Neuronal stem cell (in vitro differentiated cells): Measurements from ENCODE around the gene VRTN.

Experiments
- DNase-seq: peaks from one replicate; pipeline ENCODE4 v3.0.0-alpha.2; 2013; ENCODE audit warnings: low spot score
- H2AFZ ChIP-seq: one replicate; pipeline ENCODE4 v1.6.1; 2013; ENCODE audit warnings: mild to moderate bottlenecking, low read length, inconsistent platforms
- H2AK5ac ChIP-seq: 2 replicates; pipeline ENCODE4 v1.6.1; 2013; ENCODE audit warnings: low read depth, mild to moderate bottlenecking, inconsistent platforms, low read length, moderate library complexity, mixed read lengths
- H2BK120ac ChIP-seq: 2 replicates; pipeline ENCODE4 v1.6.1; 2013; ENCODE audit warnings: low read depth, mild to moderate bottlenecking, inconsistent platforms, low read length, moderate library complexity, mixed read lengths
- H2BK12ac ChIP-seq: one replicate; pipeline ENCODE4 v1.6.1; 2013; ENCODE audit warnings: low read length, inconsistent platforms
- H2BK15ac ChIP-seq: 2 replicates; pipeline ENCODE4 v1.6.1; 2013; ENCODE audit warnings: mild to moderate bottlenecking, low read length, inconsistent platforms, mixed read lengths
- H2BK5ac ChIP-seq: one replicate; pipeline ENCODE4 v1.6.1; 2013; ENCODE audit warnings: inconsistent platforms, mild to moderate bottlenecking, low read length, moderate library complexity
- H3K14ac ChIP-seq: one replicate; pipeline ENCODE4 v1.6.1; 2013; ENCODE audit warnings: low read length, inconsistent platforms
- H3K18ac ChIP-seq: 2 replicates; pipeline ENCODE4 v1.6.1; 2013; ENCODE audit warnings: low read length, inconsistent platforms
- H3K23ac ChIP-seq: 2 replicates; pipeline ENCODE4 v1.6.1; 2013; ENCODE audit warnings: low read depth, mild to moderate bottlenecking, mixed read lengths, low read length, inconsistent platforms; ENCODE audit not compliant: poor library complexity
- H3K27ac ChIP-seq: replicated peaks from 3 replicates; pipeline ENCODE4 v1.5.1; 2013; ENCODE audit warnings: low read length, inconsistent platforms
- H3K27me3 ChIP-seq, 3 experiments: 2 replicates each; pipeline ENCODE4 v1.6.1; 2013; ENCODE audit warnings: low read length in 3 of 3, mild to moderate bottlenecking in 2 of 3, inconsistent platforms in 1 of 3, low read depth in 1 of 3, mixed read lengths in 1 of 3, moderate library complexity in 1 of 3; ENCODE audit not compliant: control insufficient read depth in 3 of 3, insufficient read depth in 3 of 3
- H3K36me3 ChIP-seq, 2 donors: replicated peaks in 1 of 2; 2 replicates each; pipeline ENCODE4 v1.6.1; 2013; ENCODE audit warnings: low read length in 2 of 2; ENCODE audit not compliant: control insufficient read depth in 2 of 2, insufficient read depth in 2 of 2
- H3K4ac ChIP-seq: 2 replicates; pipeline ENCODE4 v1.6.1; 2013; ENCODE audit warnings: inconsistent platforms, mild to moderate bottlenecking, low read length, moderate library complexity
- H3K4me1 ChIP-seq, 2 donors: 1 replicate in 1 of 2; 2 replicates in 1 of 2; pipeline ENCODE4 v1.6.1; 2013; ENCODE audit warnings: low read length in 2 of 2, low read depth in 1 of 2; ENCODE audit not compliant: control insufficient read depth in 2 of 2, insufficient read depth in 1 of 2
- H3K4me2 ChIP-seq: one replicate; pipeline ENCODE4 v1.6.1; 2013; ENCODE audit warnings: mild to moderate bottlenecking, low read length, inconsistent platforms; ENCODE audit not compliant: insufficient read depth, poor library complexity, severe bottlenecking
- H3K4me3 ChIP-seq, 2 donors: 2 replicates each; pipeline ENCODE4 v1.5.1; 2013; ENCODE audit warnings: low read length in 2 of 2, mild to moderate bottlenecking in 2 of 2, inconsistent platforms in 1 of 2, moderate library complexity in 1 of 2
- H3K79me1 ChIP-seq: one replicate; pipeline ENCODE4 v1.6.1; 2013; ENCODE audit warnings: low read depth, mild to moderate bottlenecking, inconsistent platforms, low read length, moderate library complexity
- H3K9ac ChIP-seq: one replicate; pipeline ENCODE4 v1.6.1; 2013; ENCODE audit warnings: mild to moderate bottlenecking, low read depth, low read length, inconsistent platforms; ENCODE audit not compliant: poor library complexity
- H3K9me3 ChIP-seq, 2 donors: replicated peaks in 1 of 2; 2 replicates each; pipeline versions ENCODE3 to v1.6.1; 2013; ENCODE audit warnings: low read length in 2 of 2, mild to moderate bottlenecking in 2 of 2, inconsistent platforms in 1 of 2, low read depth in 1 of 2, mixed read lengths in 1 of 2, moderate library complexity in 1 of 2; ENCODE audit not compliant: control insufficient read depth in 2 of 2, insufficient read depth in 1 of 2
- H4K8ac ChIP-seq: one replicate; pipeline ENCODE4 v1.6.1; 2013; ENCODE audit warnings: low read depth, mild to moderate bottlenecking, inconsistent platforms, low read length, moderate library complexity
- H4K91ac ChIP-seq: one replicate; pipeline ENCODE4 v1.6.1; 2013; ENCODE audit warnings: low read length, low read depth, mild to moderate bottlenecking, inconsistent platforms; ENCODE audit not compliant: poor library complexity
- WGBS, 2 donors: extraction: QIAGEN DNeasy Blood & Tissue Kit; methylation state at CpG; one replicate each; pipeline ENCODE4 v1.1.7; 2013; ENCODE audit warnings: missing lambda C conversion rate in 2 of 2, mixed read lengths in 1 of 2; ENCODE audit not compliant: insufficient read length in 2 of 2, insufficient replicate concordance in 1 of 2; ENCODE audit errors: extremely low coverage in 2 of 2; 5-methylcytosine and 5-hydroxymethylcytosine counted together

The VRTN gene

DNA sequence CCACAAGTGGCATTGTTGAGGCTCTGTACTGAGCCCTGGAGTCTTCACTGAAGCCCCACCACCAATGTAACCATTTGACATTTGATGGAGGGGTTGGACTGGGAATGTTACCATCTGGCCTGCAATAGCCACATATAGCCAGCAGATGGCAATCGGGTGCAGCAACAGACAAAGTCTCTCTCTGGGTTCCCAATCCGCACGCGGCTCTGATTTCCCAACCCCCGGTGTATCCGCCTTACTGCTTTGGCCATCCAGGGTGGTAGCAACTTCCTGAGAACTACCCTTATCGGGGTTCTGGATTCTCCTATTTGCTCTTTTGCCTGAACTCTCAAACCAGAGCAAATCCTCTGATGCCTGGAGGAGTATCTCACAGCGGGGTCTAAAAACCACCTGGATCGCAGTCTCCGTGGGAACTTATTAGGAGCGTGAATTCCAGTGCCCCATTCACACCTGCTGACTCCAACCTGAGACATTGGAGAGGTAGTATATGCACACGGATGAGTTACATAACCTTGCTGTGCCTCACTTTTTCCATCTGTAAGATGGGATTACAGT lies 14.2 kb downstream of the VRTN start:
- Histone ChIP-seq H3K4me1 (peaks cover 0 to 22% of the 10 kb centered on the region in 2 donors), H4K8ac (no peak overlapping the region), H2AFZ (peak overlapping the region; percentile 42), H3K4me3 (no peak overlapping the region), H3K27ac (peak overlapping the region; percentile 63), H3K18ac (no peak overlapping the region), H3K4me2 (no peak overlapping the region), H3K9ac (no peak overlapping the region), H3K14ac (no peak overlapping the region), H3K23ac (no peak overlapping the region), H3K9me3 (no peaks in the 10 kb centered on the region), H3K36me3 (peaks cover 0 to 4% of the 10 kb centered on the region in 2 donors), H3K27me3 (peaks cover 0 to 20% (median 0%) of the 10 kb centered on the region in 3 experiments), H2BK15ac (no peak overlapping the region), H2BK12ac (no peak overlapping the region), H2BK5ac (no peak overlapping the region), H2BK120ac (no peak overlapping the region), H3K4ac (no peak overlapping the region), H3K79me1 (no peaks in the 10 kb centered on the region), H4K91ac (no peak overlapping the region), H2AK5ac (no peak overlapping the region)
- peak; percentile 89 for DNase-seq
- no CpG with 5 or more reads among the region's 12 CpGs for WGBS, 2 donors

DNA sequence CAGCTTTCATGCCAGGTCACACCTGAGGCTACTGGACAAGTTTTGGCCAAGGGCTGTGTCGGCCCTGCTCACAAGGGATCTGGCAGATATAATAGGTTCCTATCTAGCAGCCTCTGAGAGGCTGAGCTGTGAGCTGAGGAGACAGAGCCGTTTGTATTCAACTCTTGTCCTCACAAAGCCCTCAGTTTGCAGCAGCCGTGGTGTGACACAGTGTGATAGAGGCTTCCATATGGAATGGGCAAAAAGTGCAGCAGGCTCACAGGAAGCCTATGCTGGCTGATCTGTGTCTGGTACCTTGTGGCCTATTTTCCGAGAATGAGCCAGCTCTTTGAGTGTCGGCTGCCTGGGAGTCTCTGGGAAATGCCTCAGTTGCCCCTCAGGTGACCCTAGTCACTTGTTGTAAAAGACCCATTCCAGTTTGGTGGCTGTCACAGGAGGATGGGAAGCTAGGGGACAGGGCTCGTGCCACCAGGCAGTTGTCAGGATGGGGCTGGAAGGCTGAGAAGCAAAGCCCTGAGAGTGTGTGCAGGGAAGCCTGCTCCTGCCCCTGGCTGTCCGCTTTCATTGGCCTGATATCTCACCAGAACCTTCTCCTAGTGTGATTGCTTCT lies 16.1 kb downstream of the VRTN start:
- Histone ChIP-seq H3K14ac (peak overlapping the region; percentile 21), H3K4me2 (no peak overlapping the region), H3K27ac (no peak overlapping the region), H4K91ac (peak overlapping the region; percentile 32), H3K4me3 (no peak overlapping the region), H4K8ac (no peak overlapping the region), H3K79me1 (no peaks in the 10 kb centered on the region), H3K4me1 (peaks cover 0 to 22% of the 10 kb centered on the region in 2 donors), H3K27me3 (peaks cover 0 to 20% (median 1%) of the 10 kb centered on the region in 3 experiments), H3K18ac (peak overlapping the region; percentile 59), H3K23ac (peak overlapping the region; percentile 58), H2BK12ac (peak overlapping the region; percentile 88), H3K36me3 (no peaks in the 10 kb centered on the region), H3K4ac (no peak overlapping the region), H2AK5ac (no peak overlapping the region), H3K9me3 (no peaks in the 10 kb centered on the region), H2BK5ac (no peak overlapping the region), H2AFZ (peak overlapping the region; percentile 38), H2BK15ac (no peak overlapping the region), H3K9ac (peak overlapping the region; percentile 34), H2BK120ac (no peak overlapping the region)
- WGBS, 2 donors: no CpG with 5 or more reads among the region's 7 CpGs
- no peak for DNase-seq

DNA sequence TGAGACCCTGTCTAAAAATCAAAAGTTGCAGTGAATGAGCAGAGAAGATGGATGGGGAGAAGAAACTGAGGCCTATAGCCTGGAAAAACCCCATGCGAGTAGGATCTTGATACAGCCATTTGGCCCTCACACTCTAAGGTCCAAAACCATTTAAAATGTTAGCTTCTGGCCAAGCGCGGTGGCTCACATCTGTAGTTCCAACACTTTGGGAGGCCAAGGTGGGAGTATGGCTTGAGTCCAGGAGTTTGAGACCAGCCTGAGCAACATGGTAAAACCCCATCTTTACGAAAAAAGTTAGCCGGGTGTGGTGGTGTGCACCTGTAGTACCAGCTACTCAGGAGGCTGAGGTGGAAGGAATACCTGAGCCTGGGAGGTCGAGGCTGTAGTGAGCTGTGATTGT lies 19.8 kb downstream of the VRTN start:
- H2BK15ac ChIP-seq: no peak overlapping the region
- H3K4me1 ChIP-seq: peaks cover 0 to 9% of the 10 kb centered on the region in 2 donors
- H3K4me3 ChIP-seq: no peak overlapping the region
- H2BK12ac ChIP-seq: no peak overlapping the region
- H4K91ac ChIP-seq: no peak overlapping the region
- no peak overlapping the region for H3K18ac ChIP-seq
- no peak overlapping the region for H2AFZ ChIP-seq
- H3K9me3 ChIP-seq: no peaks in the 10 kb centered on the region
- H3K27ac ChIP-seq: no peak overlapping the region
- H3K27me3 ChIP-seq: peaks cover 0 to 15% (median 1%) of the 10 kb centered on the region in 3 experiments
- no peak overlapping the region for H4K8ac ChIP-seq
- no peak overlapping the region for H3K14ac ChIP-seq
- no peak overlapping the region for H3K23ac ChIP-seq
- WGBS, 2 donors: no CpG with 5 or more reads among the region's 6 CpGs
- H2BK5ac ChIP-seq: no peak overlapping the region
- H2BK120ac ChIP-seq: no peak overlapping the region
- no peak overlapping the region for H3K9ac ChIP-seq
- H3K4ac ChIP-seq: no peak overlapping the region
- no peaks in the 10 kb centered on the region for H3K79me1 ChIP-seq
- DNase-seq: no peak
- H3K4me2 ChIP-seq: no peak overlapping the region
- H3K36me3 ChIP-seq: no peaks in the 10 kb centered on the region
- no peak overlapping the region for H2AK5ac ChIP-seq

DNA sequence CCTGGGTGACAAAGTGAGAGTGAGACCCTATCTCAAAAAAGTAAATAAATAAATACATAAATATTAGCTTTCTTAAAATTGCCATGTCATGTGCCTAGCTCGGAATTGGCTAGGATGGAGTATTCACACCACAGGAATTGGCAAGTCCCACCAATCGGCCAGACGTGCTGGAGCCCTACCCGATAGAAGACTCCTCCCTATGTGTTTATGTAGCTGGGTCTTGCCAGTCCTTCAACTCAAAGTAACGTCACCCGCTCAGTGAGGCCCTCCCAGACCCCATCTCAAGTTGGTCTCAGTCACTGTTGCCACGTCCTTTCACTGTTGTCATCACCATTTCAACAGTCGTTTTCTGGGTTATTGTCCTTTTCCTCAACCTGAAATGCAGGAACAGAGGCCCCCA lies 20.2 kb downstream of the VRTN start:
- Histone ChIP-seq H3K14ac (no peak overlapping the region), H4K8ac (no peak overlapping the region), H2BK15ac (no peak overlapping the region), H2AFZ (no peak overlapping the region), H3K9me3 (no peaks in the 10 kb centered on the region), H3K23ac (no peak overlapping the region), H2BK12ac (no peak overlapping the region), H3K27ac (no peak overlapping the region), H3K36me3 (no peaks in the 10 kb centered on the region), H2BK120ac (no peak overlapping the region), H3K4ac (no peak overlapping the region), H3K27me3 (peaks cover 0 to 13% (median 1%) of the 10 kb centered on the region in 3 experiments), H3K4me2 (no peak overlapping the region), H2BK5ac (no peak overlapping the region), H4K91ac (no peak overlapping the region), H3K79me1 (no peaks in the 10 kb centered on the region), H3K4me3 (no peak overlapping the region), H3K18ac (peak overlapping the region; percentile 27), H3K9ac (no peak overlapping the region), H3K4me1 (peaks cover 0 to 9% of the 10 kb centered on the region in 2 donors), H2AK5ac (no peak overlapping the region)
- no peak for DNase-seq
- WGBS, 2 donors: no CpG with 5 or more reads among the region's 8 CpGs
